Stimulated activated CD4-positive, alpha-beta T cell treated with anti-CD3 and anti-CD28 coated beads, Interleukin-12 subunit alpha, Interleukin-12 subunit beta, amount 100 ng/mL, for 4 hours (primary cell): ENCODE results near the gene LMCD1.

Experiments used
- DNase-seq: peaks from one replicate; pipeline ENCODE4 v3.0.0-alpha.2; 2020

LMCD1 gene

DNA sequence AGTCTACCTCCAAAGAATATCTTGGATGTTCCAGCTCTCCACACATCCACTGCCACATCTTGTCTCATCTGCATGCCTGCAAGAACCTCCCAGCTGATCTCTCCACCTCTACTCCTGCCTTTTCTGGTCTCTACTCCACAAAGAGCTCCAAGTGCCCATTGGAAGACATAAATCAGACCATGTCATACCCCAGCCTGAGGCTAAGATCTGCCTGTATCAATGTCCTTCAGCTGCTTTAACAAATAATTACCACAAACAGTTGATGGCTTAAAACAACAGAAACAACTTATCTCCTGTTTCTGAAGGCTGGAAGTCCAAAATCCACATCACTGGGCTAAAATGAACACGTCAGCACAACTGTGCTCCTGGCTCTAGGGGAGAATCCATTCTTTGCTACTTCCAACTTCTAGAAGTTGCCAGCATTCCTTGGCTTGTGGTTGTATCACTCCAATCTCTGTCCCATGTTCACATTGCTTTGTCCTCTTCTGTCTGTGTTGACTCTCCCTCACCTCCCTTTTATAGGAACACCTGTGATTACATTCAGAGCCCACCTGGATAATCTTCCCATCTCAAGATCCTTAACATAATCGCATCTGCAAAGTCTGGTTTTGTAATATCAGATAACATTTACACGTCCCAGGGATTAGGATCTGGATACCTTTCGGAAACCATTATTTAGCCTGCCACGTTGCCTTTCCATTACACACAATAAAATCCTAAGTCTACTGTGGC lies 17.0 kb upstream of the LMCD1 start:
- no peak for DNase-seq

DNA sequence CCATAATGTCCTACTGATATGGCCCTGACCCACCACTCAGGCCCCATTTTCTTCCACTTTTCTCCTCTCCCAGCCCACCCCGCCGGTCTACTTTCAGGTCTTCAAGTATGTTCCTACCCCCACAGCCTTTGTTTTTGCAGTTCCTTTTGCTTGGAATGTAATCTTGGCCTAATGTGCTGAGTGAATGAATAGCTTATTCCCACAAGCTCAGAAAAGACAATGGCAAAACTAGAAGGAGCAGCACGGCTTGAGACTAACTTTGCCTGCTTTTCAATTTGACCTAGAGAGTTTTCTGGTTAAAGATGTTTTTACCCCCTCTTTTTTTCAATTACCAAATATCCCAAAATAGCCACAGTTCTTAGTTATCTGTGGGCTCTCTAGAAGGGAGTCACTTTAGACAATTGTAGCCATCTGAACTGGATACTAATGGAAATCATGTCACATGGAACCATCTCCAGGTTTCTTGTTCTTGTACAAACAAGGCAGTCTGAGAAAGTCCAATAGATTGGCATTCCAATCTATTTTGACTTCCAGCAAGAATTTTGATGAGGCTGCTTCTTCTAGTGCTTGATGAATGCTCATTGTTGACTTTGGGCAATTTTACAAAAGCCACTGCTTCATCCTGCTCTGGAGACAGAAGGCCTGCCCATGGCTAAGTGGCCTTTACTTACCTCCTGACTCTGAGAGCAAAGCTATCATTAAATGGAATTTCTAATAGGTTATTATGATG lies 16.3 kb upstream of the LMCD1 start:
- DNase-seq = no peak

DNA sequence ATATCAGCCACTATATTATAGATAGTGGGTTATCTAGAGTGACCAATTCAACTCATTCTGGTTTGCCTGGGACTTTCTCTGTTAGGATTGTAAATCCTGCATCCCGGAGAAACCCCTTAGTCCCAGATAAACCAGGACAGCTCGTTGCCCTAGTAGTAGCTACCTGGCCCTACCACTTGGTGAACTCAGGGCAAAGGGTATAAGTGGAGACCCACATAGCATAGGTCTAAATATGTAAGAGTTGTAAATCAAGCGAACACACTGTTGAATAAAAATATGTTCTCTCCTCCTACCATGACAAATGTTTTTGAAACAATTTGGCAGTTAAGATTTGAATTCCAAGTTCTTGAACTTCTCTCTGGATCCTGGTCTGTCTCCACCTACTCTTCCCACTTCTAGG lies 15.7 kb upstream of the LMCD1 start:
- no peak for DNase-seq

DNA sequence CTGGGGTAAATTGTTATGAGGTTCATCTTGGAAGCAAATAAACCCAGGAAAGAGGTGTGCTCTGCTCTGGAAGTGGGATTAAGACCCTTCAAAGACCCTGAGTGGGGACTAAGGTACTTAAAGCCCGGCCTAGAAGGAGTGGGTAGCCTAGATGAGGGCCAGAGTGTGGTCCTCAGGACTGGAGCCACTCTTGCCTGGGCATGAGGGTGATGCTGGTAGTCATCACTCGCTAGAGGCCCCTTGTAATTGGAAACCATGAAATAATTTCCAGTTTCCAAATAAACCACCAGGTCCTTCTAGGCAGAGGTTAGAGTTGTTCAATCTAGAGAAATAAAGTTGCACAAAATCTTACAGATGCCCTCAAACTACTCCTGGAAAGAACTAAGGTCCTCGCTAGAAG lies 15.2 kb upstream of the LMCD1 start:
- DNase-seq = no peak

DNA sequence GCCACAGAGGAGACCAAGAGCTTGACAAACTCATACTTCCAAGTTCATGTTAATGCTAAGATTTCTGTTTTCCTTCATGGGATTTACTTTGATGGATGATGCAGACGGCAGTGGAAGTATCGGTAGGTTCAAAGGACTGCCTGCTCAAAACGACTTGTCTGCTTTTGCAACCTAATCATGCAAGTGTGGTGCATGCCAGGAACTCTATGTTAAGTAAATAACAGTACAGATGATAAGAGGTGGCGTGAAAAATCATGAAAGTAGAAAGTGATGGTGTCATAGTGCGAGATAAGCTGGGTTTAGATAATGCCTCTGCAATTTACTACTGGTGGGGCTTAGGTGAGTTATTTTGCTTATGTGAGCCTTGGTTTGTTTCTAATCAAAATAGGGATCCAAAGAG lies 14.7 kb upstream of the LMCD1 start:
- DNase-seq = no peak

DNA sequence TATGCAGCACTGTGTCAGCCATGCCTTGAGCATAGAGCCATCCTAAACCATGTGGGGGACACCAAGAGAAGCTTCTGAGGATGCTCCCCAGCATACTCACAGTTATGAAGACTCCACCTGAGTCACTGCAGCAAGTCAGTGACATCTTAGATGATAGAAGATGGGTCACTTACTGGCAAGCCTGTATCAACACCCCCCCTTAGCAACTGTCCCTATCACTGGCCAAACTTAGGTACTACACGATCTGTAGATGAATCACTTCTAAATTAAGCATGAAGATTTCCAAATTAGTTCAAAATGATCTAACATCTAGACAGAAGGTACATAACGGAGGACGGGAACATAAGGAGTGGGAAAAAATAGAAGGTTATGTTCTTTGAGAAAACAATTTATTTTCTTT lies 13.2 kb upstream of the LMCD1 start:
- DNase-seq = no peak

DNA sequence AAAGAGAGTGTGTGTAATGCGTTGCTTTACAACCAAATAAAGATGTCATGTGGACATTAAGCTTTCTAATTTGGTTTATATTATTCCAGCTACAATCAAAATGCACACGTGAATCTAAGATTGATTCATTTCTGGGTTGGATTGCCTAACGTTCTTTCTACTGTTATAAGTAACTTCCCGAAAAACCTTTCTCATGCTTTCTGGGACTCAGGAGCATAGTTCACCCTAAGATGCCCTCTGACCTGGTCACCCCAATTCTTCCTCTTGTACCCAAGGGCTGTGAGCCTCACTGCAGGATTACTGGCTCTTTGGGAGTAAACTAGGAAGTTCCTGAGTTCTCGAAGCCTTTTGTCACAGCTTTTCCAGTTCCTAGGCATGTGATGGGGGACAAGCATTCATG lies 12.7 kb upstream of the LMCD1 start:
- no peak for DNase-seq

DNA sequence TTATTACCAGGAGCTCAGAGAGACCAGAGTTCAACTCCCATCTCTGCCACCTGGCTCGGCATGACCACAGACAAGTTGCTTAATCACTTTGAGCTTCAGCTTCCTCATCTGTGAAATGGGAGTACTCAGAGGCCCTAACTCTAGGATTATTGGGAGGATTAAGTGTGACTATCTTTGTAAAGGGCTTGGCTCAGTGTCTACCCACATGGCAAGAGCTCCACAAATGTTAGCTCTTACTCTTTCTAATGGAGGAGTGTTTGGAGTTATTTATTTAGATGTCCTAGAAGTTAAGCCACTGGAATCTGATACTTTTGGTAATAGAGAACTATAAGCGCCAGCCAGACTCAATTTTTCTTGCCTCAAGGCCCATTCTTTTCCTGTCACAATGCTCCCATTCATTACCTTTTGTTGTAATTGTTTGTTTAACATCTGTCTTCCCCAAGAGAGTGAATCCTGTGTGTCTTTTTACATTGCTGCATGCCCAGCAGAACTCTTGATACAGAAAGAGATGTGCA lies 12.3 kb upstream of the LMCD1 start:
- no peak for DNase-seq

DNA sequence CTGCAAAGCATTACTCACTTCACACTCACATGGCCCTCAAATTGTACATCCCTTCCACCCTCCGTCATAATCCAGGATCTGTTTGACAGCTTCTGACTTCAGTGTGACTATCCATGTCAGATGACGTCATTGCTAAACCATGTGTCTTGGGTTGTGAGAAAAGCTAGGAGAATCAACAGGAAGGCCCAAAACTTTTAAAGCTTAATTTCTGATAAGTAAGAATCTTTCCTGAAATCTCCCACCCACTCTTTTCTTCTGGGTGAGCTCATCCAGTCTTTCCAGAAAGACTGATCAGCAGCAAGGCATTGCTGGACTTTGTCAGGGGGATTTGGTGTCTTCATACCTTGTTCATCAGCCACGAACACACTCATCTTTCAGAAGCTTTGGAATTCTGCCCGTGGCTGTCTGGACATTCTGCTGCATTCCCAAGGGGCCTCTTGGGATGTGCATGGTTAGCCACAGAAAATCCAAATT lies 11.5 kb upstream of the LMCD1 start:
- no peak for DNase-seq

DNA sequence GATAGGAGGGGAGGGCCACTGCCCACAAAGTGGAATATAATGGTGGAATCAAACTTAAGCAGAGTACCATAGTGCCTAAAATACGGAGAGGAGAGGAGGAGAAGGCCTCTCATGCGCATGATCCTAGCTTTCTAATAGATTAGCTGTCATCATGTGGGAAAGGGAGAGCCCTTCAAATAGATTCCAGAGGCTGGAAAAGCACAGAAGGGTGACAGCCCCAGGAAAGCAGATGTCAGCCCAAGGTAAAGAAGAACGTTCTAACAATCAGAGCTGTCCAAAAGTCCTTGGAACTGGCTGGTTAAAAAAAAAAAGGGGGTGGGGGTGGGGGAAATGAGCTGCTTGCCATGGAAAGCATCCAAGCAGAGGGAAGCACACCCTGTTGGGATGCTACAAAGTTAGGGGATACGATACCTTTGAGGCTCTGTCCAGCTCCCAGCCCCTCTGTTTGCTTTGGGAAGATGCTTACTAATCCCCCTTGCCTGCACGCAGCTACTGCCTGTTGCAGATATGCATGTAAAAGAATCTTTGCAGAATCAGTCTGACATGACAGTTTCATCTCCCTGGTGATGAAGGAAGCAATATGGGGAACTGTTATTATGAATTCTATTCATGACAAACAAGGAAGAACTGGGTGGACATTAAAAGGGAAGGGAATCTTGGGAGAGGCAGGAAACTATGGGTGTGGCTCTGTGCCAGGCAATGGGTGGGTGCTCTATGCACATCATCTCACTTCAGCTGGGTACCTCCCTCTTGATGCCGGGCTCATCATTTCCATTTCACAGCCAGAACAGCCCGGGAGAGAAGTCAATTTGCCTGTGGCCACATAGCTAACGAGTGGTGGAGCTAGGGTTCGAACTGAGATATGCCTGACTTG lies 10.1 kb upstream of the LMCD1 start:
- no peak for DNase-seq

DNA sequence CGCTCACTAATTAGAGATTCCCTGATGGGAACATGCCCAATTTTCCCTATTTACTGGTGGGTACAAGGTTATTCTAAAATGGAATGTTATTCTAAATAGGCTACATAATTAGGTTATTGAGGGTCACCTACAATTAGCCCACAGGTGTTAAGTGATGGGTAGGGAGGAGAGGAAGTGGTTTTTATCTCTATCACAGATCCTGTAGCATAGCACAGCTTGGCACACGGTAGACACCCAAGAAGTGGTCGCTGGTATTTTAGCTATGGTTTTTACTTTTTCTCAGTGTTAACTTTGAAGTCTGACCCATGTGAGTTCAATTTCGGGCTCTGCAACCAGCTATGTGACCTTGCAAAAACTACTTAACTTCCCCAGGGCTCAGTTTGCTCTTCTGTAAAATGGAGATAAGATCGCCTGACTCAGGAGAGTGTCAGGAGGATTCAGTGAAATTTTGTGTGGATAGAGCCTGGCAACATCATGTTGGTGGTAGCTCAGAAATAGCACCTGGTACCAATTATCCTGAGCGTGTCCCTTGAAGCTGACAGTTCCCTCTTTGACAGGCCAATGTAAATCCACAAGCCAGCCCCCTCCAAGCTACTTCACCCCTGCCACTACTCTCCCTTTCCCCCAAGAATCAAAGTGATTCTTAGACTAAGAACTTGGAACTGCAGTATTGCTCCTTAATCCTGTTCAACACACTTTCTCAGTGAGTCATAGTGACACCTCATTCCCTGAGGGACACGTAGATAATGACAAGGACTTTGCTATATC lies 8.7 kb upstream of the LMCD1 start:
- DNase-seq = no peak

DNA sequence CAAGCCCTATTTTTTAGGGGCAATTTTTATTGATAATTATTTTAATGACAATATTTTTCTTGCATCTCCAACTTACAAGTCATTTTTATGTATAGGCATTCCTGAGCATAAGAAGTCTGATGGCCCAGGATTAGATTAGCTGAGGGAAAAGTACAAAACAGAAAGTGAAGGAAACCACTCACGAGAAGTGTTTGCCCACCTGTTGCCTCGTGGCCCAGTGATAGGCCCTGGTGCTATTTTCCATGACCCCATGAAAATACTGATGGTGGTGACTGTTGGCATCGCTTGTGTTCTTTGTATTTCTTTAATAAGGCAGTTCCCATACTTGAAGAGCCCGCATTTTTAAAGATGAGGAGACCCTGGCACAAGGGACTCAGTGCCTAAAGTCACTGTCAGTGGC lies 7.9 kb upstream of the LMCD1 start:
- no peak for DNase-seq

DNA sequence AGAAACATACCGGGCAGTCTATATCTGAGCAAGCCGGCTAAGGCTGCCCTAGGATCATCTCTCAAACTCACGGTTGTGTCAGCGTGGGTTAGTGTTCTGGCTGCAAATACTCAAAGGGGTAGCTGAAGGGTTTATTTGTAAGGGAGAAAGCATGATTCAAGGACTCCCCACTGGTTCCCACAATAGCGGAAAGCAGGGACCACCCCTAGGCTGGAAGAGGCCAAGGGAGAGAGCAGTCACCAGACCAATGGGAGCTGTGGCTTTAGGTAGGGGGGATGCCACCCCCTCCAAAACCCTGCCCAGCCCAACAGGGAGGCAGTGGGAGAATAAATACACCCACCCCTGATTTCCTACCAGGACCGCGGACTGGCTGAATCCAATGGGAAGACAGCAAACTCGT lies 7.3 kb upstream of the LMCD1 start:
- no peak for DNase-seq

DNA sequence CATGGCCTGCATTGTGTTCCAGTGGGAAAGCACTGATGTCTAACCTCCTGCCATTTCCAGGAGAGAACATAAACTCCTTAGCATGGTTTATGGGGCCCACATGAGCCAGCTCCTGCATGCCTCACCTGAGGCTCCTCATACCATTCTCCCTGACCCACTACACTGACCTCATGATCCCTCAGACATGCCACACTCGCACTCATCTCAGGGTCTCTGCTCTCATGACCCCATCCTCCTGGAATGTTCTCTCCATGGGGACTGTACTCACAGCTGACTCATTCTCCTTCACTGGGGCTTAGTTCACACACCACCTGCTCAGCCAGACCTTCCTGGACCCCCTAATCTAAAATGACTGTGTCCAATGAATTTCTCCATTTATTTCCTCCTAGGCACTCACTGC lies 4.0 kb upstream of the LMCD1 start:
- DNase-seq = no peak

DNA sequence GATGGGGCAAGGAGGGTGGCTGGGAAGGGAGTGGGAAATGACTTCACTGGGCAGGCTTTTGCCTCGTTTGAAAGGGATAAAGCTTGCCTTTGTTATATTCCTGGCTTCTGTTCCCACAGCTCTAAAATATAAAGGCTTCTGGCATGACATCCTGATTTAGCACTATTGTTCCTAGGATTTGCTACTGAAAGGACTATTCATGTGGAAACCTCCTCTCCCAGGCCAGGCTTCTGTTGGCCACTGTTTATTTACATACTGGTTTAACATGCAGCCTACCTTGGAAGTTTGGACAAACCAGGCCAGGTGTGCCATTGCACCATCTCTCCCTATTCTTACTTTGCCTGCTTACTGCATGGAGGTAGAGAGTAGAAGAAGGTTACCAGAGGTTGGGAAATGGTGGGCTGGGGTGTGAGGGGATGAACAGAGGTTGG lies 2.4 kb upstream of the LMCD1 start:
- DNase-seq = no peak

DNA sequence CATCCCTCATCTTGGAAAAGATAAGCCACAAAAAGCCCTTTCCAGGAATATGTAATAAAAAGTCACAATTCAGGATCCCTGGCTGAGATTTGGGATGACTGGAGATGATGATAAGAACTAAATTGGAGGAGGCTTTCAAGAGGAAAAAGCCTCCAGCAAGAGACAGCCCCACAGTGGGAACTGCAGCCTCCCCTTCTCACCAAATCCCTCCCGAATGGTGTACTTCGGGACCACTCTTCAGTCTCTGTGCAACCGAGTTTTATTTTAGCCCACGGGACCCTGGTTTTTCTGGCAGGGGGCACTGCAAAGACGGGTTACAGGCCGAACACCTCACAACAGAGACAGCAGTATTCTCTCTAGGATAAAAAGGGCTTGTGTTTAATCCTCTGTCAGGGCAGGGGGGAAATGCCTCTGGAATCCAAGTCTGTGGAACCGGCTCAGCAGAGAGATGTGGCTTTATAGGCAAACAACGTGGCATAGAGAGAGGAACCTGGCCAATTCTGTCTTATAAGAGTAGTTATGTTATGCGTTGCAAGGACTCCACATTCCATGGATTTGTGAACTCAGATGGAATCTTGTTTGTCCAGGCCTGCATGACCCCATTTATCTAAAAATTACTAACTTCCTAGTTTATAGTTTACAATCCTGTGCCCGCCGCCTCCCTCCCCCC lies 1.2 kb upstream of the LMCD1 start:
- DNase-seq = no peak

DNA sequence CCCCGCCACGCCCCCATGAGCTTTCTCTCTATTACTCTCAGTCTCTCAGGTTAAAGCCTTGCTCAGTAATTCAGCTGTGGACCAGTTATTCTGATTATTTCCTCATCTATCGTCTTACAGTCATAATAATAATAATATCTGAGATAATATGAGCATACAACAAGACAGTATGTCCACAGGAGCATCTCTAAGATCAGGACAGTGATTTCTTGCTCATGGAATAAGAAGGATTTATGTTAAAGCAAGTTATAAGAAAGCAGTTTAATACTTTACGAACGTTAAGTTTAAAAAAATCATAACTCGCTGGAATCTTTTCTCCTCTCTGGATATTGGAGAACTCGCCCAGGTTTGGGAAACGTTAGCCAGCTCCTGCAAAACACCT lies 643 bp upstream of the LMCD1 start:
- DNase-seq = no peak

DNA sequence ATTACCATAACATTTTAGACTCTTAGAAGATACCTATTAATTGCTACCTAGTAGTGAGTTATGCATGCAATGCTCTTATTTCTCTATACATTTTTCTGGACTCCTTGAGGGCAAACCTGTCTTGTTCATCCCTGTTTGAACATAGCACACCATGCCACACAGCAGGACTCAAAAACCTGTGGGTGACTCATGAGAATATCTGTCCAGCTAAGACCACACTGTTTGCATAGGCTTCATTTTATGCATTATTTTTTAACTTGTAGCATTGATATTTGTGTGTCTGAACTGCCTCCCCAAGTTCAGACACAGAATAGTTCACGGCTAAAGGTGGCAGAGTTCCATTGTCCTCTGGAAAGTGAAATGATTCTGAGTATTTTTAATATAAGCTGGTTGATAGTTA lies 1.8 kb downstream of the LMCD1 start:
- DNase-seq = no peak

DNA sequence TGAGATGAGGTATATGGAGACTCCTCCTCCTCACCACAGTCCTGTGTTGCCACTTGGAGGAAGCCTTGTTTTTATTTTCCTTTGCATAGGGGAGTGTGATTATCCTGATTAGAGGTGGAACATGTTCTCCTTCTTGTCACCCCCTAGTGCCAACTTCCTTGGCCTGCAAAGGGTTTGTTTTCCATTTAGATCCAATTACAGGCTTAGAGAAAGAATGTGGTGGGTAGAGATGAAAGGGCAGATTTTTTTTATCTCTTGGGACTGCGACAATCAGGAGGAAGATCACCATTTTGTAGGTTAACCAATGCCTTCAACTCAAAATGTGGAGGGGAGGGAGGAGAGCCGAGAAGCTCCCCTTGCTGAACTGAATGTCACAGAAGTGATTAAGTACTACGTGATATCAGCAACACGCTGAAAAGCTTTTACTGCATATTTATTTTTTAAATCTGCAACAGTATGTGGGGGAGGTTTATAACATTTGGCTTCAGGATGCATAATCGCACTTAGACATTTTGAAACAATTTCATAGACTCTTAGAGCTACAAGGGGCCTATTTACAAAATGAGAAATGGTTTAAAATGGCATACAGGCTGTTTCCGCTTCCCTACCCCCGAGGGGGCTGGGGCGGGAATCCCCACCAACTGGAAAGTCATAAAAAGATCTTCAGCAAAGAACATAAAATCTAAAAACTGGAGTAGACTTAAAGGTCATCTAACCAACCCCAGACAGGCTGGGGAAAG lies 2.4 kb downstream of the LMCD1 start:
- DNase-seq = no peak

DNA sequence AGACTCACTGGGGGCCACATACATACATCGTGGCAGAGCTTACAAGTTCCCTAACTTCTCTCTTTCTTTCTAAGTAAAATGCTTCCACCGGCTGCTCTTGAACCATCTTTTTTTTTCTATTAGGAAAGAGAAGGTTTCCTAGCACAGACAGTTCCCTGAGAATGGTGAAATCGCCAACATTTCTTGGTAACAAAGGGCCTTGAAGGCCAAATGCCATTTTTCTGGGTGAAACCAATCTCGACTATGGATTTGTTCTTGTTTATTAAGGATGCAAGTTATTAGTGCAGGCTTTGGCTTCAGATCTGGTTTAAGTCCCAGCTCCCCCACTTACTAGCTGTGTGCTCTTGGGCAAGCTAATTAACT lies 3.0 kb downstream of the LMCD1 start:
- no peak for DNase-seq

DNA sequence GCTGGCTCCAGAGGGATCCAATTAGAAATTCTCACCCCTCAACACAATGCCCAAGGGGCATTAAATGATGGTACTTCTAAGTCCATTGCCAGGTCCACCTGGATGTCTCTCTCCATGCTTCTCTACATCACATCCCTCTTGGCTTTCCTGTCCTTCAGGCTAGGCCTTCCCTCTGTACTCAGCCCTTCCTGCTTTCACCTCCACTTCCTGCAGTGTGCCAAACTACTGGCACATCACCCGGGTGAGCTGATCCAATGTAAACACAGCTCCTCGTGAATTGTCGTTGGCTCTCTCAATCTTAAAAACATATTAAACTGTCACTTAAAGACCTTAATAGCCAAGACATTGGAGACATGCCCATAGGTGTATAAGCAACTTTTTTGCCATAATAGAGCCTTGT lies 4.0 kb downstream of the LMCD1 start:
- no peak for DNase-seq
